HG03520 (cell line): ENCODE results near the gene ADRA2C.

Source experiments
- ATAC-seq: cut with Tn5 transposase; IDR thresholded peaks from one replicate; pipeline ENCODE4 v1.9.1; 2021; ENCODE audit warnings: mild to moderate bottlenecking, moderate library complexity; ENCODE audit not compliant: unreplicated experiment

ADRA2C gene

GRCh38 chr4:3791910-3792542, 25.8 kb downstream of the ADRA2C start:
- no peak for ATAC-seq

DNA sequence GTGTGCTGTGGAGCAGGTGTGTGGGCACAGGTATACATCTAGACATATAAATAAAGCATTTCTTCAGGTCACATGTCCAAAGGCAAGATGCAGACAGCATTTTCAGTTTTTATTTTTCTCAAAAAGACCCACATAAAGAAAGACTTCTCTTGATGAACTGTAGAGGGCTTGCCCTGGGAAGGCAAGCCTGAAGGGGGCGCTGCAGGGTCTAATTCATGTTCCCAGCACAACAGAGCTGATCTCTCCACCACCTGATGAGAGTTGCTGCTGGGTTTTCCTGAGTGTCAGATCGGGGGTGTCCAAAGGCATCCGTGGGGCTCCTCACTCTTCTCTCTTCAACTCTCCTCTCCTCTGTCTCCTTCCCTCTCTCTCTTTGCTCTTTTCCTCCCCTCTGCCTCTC, 26.6 kb downstream of the ADRA2C start:
- no peak for ATAC-seq

DNA sequence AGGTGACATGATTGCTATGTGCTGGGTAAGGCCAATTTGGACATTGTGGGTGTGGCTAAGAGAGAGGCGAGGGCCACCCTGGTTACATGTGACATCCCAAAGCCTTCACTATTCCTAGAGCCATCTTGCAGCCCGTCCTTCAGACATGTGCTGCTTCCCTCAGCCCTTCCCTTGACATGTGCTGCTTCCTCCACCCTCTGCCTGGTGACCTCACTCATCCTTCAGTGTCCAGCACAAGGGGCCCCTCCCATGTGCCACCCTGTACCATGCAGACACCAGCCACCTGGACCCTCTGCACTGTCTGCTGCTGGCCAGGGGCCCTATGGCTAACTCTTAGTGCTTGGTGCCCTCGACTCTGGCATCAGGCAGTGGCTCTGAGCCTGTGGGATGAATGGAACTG, 27.4 kb downstream of the ADRA2C start:
- ATAC-seq, result no peak

- ATAC-seq, result no peak
Observed at GRCh38 chr4:3796960-3797359, 30.8 kb downstream of the ADRA2C start.

GRCh38 chr4:3797831-3798790, 31.9 kb downstream of the ADRA2C start:
- no peak for ATAC-seq

DNA sequence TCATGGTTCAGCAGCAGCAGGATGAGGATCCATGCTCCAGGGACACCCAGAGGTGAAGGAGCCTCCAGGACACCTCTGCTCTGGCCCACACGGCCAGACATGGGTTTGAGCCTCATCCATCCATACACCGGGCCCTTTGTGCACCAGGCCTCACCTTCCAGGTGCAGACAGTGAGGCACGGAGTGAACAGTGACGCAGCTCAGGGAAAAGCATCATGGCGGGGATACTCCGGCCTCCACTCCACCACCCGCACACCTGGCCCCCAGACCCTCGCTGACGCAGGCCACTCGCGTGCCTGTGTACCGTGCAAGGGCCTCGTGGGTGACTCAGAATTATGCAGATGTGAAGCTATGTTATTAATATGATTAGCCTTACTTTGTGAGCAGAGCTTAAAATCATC, 33.3 kb downstream of the ADRA2C start:
- ATAC-seq, result no peak

- no peak for ATAC-seq
Observed at GRCh38 chr4:3800351-3800750, 34.2 kb downstream of the ADRA2C start.

GRCh38 chr4:3801521-3801920, 35.3 kb downstream of the ADRA2C start:
- ATAC-seq, result no peak

DNA sequence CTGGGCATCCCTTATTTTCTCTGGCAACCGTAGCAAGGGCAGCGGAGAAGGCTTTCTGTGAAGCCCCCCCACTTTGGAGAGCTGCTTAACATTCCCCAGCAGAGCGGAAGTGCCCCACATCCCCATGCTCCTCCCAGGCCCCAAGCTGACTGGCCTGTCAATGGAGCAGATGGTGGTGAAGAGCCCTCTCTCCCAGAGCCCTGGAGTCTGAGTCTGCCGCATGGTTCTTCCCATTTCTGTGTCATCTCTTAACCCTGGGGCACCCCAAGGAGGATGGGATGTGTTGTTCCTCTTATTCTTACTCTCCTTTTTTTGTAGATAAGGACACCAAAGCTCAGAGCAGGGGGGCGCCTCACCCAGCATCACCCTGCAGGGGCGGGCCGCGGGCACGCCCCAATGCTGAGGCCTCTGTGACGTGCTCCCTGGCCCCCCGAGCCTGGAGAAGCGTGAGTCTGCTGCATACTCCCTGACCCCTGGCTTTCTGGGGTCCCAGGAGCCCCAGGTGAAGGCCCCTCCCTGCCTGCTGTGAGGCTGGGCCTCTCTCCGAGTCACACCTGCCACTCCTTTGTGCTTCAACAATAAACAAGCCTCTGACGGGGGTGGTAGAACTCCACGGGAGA, 35.9 kb downstream of the ADRA2C start:
- no peak for ATAC-seq

GRCh38 chr4:3802571-3803474, 36.6 kb downstream of the ADRA2C start:
- no peak for ATAC-seq

DNA sequence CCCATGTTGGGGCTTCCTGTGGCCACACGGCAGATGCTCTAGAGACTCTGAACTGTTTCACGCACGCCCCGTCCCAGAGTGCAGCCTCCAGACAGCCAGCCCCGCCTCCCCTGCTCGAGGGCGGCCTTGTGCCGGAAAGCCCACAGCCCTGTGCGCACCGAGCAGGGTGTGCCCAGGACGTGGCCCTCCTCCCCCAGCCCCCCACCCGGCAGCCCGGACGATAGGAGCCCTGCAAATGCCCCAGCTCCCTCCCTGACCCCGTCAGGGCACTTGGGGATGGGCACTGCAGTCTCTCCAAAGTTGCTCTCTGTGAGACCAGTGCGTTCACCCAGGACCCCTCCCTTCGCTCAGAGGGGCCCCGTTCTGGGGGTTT, 37.3 kb downstream of the ADRA2C start:
- no peak for ATAC-seq

GRCh38 chr4:3803946-3804345, 37.8 kb downstream of the ADRA2C start:
- no peak for ATAC-seq

DNA sequence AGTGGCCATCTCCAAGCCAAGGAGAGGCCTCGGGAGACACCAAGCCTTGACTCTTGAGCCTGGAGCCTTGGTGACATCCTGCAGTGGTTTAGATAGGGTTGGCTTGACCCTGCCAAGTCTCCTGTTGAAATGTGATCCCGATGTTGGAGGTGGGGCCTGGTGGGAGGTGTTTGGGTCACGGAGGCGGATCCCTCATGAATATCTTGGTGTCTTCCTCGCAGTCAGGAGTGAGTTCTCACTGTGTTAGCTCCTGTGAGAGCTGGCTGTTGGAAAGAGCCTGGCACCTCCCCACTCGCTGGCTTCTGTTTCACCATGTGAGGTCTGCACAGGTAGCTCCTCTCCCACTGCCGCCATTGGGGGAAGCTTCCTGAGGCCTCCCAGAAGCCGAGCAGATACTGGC, 38.8 kb downstream of the ADRA2C start:
- no peak for ATAC-seq

DNA sequence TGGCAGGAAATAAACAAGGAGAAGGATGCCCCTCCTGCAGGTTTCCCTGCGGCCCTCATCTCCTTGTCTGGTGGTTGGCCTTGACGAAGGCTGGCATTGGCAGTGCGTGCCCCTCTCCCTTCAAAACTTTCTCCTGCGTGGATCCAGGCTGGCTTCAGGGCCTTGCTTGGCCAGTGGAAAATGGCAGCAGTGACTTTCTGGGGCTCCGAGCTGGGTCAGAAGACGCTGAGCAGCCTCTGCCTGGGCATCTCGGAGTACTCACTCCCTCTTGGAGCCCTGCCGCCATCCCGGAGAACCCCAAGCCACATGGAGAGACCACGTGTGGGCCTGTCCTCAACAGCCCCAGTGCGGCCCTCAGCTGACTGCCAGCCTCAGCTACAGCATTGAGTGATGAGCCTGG, 39.5 kb downstream of the ADRA2C start:
- ATAC-seq, result no peak

DNA sequence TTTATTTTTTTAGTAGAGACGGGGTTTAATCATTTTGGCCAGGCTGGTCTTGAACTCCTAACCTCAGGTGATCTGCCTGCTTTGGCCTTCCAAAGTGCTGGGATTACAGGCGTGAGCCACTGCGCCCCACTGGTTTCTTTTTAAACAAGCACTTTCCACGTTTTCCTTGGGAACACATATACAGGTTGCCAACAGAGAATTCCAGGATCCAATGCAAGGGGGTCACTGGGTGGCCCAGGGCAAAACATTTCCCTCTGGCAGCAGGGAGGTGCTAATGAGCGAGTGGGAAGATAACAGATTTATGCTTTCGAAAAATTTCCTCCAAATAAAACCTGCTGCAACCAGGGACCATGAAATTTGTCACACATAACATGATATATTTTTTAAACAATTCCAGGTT, 41.1 kb downstream of the ADRA2C start:
- no peak for ATAC-seq

DNA sequence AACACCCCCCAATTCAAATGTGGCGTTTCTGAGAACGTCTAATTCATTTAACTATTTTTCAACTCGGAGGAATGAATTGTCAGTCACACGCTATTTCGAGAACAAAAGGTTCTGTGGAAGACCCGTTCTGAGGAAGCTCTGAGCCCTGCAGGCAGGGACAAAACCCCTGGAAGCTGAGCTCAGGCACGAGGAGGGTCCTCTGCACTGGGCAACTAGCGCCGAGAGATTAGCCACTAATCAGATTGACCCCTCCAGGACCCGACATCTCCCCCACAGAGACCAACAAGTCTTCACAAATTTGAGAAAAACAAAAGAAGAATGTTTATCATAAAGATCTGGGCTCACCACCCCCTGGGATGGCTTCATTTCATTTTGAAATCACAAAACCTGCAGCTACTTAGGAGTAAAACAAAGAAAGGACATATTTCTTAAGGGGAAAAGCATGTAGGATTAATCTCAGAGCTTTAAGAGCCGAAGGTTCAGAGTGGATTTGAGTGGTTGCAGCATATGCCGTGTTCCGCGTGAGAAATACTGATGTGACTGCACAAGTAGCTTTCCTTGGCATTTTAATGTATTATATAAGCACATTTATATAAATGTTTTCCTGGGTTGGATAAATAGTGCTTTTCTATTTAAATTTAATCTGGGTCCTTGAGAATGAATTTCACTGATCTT, 41.8 kb downstream of the ADRA2C start:
- no peak for ATAC-seq

GRCh38 chr4:3808597-3808996, 42.4 kb downstream of the ADRA2C start:
- ATAC-seq, result no peak

GRCh38 chr4:3809028-3809427, 42.8 kb downstream of the ADRA2C start:
- ATAC-seq, result no peak

GRCh38 chr4:3809451-3810110, 43.4 kb downstream of the ADRA2C start:
- ATAC-seq, result no peak
